HEK293 (cell line): Measurements from ENCODE around the gene KCNC1.

Experiments
- CTCF ChIA-PET: fragments of 350-600 bp; formaldehyde crosslinking; extraction: SDS; loops from one replicate; lab custom pipeline; 2021; ENCODE audit warnings: antibody characterized with exemption; lab: Yijun Ruan, JAX
- POLR2A ChIA-PET: fragments of 300-600 bp; formaldehyde crosslinking; extraction: SDS; loops from one replicate; lab custom pipeline; 2020; ENCODE audit warnings: antibody characterized with exemption, inconsistent platforms; lab: Yijun Ruan, JAX
- H3K27ac ChIP-seq: fragments of 200-500 bp; sonication (Bioruptor generic); 2 replicates; pipeline ENCODE4 v1.5.1; 2014; ENCODE audit warnings: low read depth, low read length, control low read depth, inconsistent platforms; ENCODE audit errors: extremely low read depth
- H3K36me3 ChIP-seq, 2 experiments: fragments of 200-500 bp in 1 of 2; sonication (Bioruptor generic) in 1 of 2; 1 replicate in 1 of 2; 2 replicates in 1 of 2; pipeline ENCODE4 v1.5.1; 2014 to 2017; ENCODE audit warnings: inconsistent platforms in 2 of 2, low read length in 2 of 2; ENCODE audit not compliant: control insufficient read depth in 2 of 2, insufficient read depth in 1 of 2
- H3K4me1 ChIP-seq: fragments of 200-500 bp; sonication (Bioruptor generic); 2 replicates; pipeline ENCODE4 v1.5.1; 2014; ENCODE audit warnings: mild to moderate bottlenecking, low read length, inconsistent platforms; ENCODE audit not compliant: control insufficient read depth, insufficient read depth
- H3K4me3 ChIP-seq: 2 replicates; pipeline ENCODE4 v1.5.1; 2011; ENCODE audit warnings: low read depth, mild to moderate bottlenecking, control low read depth, low read length, moderate library complexity
- H3K9me3 ChIP-seq: fragments of 200-500 bp; sonication (Bioruptor generic); 2 replicates; pipeline ENCODE4 v1.5.1; 2014; ENCODE audit warnings: low read depth, low read length, inconsistent platforms; ENCODE audit not compliant: control insufficient read depth, insufficient read depth
- ATF2 ChIP-seq: fragments of 450-650 bp; formaldehyde crosslinking; IDR thresholded peaks from 2 replicates; pipeline ENCODE4 v1.5.1; 2016; ENCODE audit warnings: missing biosample characterization, missing genetic modification characterization, low read depth
- EGR2 ChIP-seq: fragments of 450-650 bp; formaldehyde crosslinking; IDR thresholded peaks from 2 replicates; pipeline ENCODE4 v1.5.1; 2016; ENCODE audit warnings: low read depth, missing biosample characterization, missing genetic modification characterization
- GLI2 ChIP-seq: fragments of 450-650 bp; formaldehyde crosslinking; IDR thresholded peaks from 2 replicates; pipeline ENCODE4; 2017; ENCODE audit warnings: missing biosample characterization, missing genetic modification characterization, low read depth, borderline replicate concordance
- HOXA7 ChIP-seq: sonication (generic); formaldehyde crosslinking; IDR thresholded peaks from 2 replicates; pipeline ENCODE4 v1.8.1; 2022; ENCODE audit warnings: missing genetic modification reagents, borderline replicate concordance
- KLF8 ChIP-seq: fragments of 450-650 bp; formaldehyde crosslinking; IDR thresholded peaks from 2 replicates; pipeline ENCODE4 v1.5.1; 2016; ENCODE audit warnings: missing biosample characterization, missing genetic modification characterization
- PBX3 ChIP-seq: sonication (generic); formaldehyde crosslinking; IDR thresholded peaks from 2 replicates; pipeline ENCODE4 v1.8.1; 2022; ENCODE audit warnings: mild to moderate bottlenecking, moderate library complexity, missing genetic modification reagents
- PRDM6 ChIP-seq: fragments of 450-650 bp; formaldehyde crosslinking; IDR thresholded peaks from 2 replicates; pipeline ENCODE4 v1.5.1; 2017; ENCODE audit warnings: missing biosample characterization, missing genetic modification characterization
- SP3 ChIP-seq: fragments of 450-650 bp; formaldehyde crosslinking; IDR thresholded peaks from 2 replicates; pipeline ENCODE4 v1.5.1; 2016; ENCODE audit warnings: missing biosample characterization, missing genetic modification characterization
- ZBTB21 ChIP-seq: fragments of 450-650 bp; formaldehyde crosslinking; IDR thresholded peaks from 2 replicates; pipeline ENCODE4 v1.5.1; 2017; ENCODE audit warnings: missing biosample characterization, missing genetic modification characterization
- ZIC2 ChIP-seq: fragments of 450-650 bp; formaldehyde crosslinking; IDR thresholded peaks from 2 replicates; pipeline ENCODE4 v1.5.1; 2016; ENCODE audit warnings: missing biosample characterization, missing genetic modification characterization
- ZNF324 ChIP-seq: fragments of 450-650 bp; formaldehyde crosslinking; IDR thresholded peaks from 2 replicates; pipeline ENCODE4 v1.5.1; 2016; ENCODE audit warnings: missing biosample characterization, missing genetic modification characterization
- ZNF350 ChIP-seq: fragments of 450-650 bp; formaldehyde crosslinking; IDR thresholded peaks from 2 replicates; pipeline ENCODE4 v1.5.0; 2017; ENCODE audit warnings: missing biosample characterization, mild to moderate bottlenecking, missing genetic modification characterization
- ZNF514 ChIP-seq: fragments of 450-650 bp; formaldehyde crosslinking; IDR thresholded peaks from 2 replicates; pipeline ENCODE4 v1.5.1; 2016; ENCODE audit warnings: missing biosample characterization, missing genetic modification characterization
- ZNF529 ChIP-seq: fragments of 450-650 bp; formaldehyde crosslinking; IDR thresholded peaks from 2 replicates; pipeline ENCODE4 v1.5.1; 2017; ENCODE audit warnings: missing genetic modification characterization, missing biosample characterization; ENCODE audit not compliant: insufficient replicate concordance
- ZNF530 ChIP-seq: fragments of 450-650 bp; formaldehyde crosslinking; IDR thresholded peaks from 2 replicates; pipeline ENCODE4 v1.5.1; 2016; ENCODE audit warnings: low read depth, missing biosample characterization, missing genetic modification characterization
- ZNF560 ChIP-seq: fragments of 450-650 bp; formaldehyde crosslinking; IDR thresholded peaks from 2 replicates; pipeline ENCODE4 v1.5.1; 2017; ENCODE audit warnings: missing biosample characterization, missing genetic modification characterization, borderline replicate concordance
- ZNF580 ChIP-seq: fragments of 450-650 bp; formaldehyde crosslinking; IDR thresholded peaks from 2 replicates; pipeline ENCODE4 v1.5.1; 2016; ENCODE audit warnings: missing biosample characterization, missing genetic modification characterization
- ZNF677 ChIP-seq: fragments of 450-650 bp; IDR thresholded peaks from 2 replicates; pipeline ENCODE4 v1.5.0; 2018; ENCODE audit warnings: missing biosample characterization, mild to moderate bottlenecking, missing genetic modification characterization, moderate library complexity
- ZNF776 ChIP-seq: fragments of 450-650 bp; formaldehyde crosslinking; IDR thresholded peaks from 2 replicates; pipeline ENCODE4 v1.5.0; 2017; ENCODE audit warnings: missing biosample characterization, missing genetic modification characterization, borderline replicate concordance
- ZNF785 ChIP-seq: fragments of 450-650 bp; formaldehyde crosslinking; IDR thresholded peaks from 2 replicates; pipeline ENCODE4 v1.5.1; 2016; ENCODE audit warnings: missing biosample characterization, missing genetic modification characterization
- ZNF791 ChIP-seq: fragments of 450-650 bp; formaldehyde crosslinking; IDR thresholded peaks from 2 replicates; pipeline ENCODE4 v1.5.1; 2016; ENCODE audit warnings: missing biosample characterization, missing genetic modification characterization
- ZXDB ChIP-seq: fragments of 450-650 bp; formaldehyde crosslinking; IDR thresholded peaks from 2 replicates; pipeline ENCODE4 v1.5.1; 2016; ENCODE audit warnings: missing biosample characterization, missing genetic modification characterization

The KCNC1 gene

GRCh38 chr11:17776212-17776875 lies 41.8 kb downstream of the KCNC1 start:
- H3K36me3 ChIP-seq = no peaks in the 10 kb centered on the region
- H3K9me3 ChIP-seq = no peaks in the 10 kb centered on the region
- no peak overlapping the region for H3K27ac ChIP-seq
- H3K4me1 ChIP-seq = no peaks in the 10 kb centered on the region
- ChIA-PET POLR2A (no interaction called here), CTCF (no interaction called here)
- H3K4me3 ChIP-seq = no peak overlapping the region
- TF ChIP-seq ZNF530 (no peak), ZNF529 (tag by site-specific recombination) (no peak)

GRCh38 chr11:17777086-17777737 lies 42.6 kb downstream of the KCNC1 start:
- H3K4me1 ChIP-seq = no peaks in the 10 kb centered on the region
- H3K36me3 ChIP-seq = no peaks in the 10 kb centered on the region
- CTCF ChIA-PET = no interaction called here
- POLR2A ChIA-PET = no interaction called here
- no peaks in the 10 kb centered on the region for H3K9me3 ChIP-seq
- no peak overlapping the region for H3K4me3 ChIP-seq
- no peak overlapping the region for H3K27ac ChIP-seq
- TF ChIP-seq EGR2 (tag by site-specific recombination) = no peak

- CTCF ChIA-PET = no interaction called here
- Histone ChIP-seq H3K36me3 (no peaks in the 10 kb centered on the region), H3K4me3 (no peak overlapping the region), H3K27ac (no peak overlapping the region), H3K4me1 (no peaks in the 10 kb centered on the region), H3K9me3 (no peaks in the 10 kb centered on the region)
- no peak for TF ChIP-seq KLF8 (tag by site-specific recombination)
- no peak for TF ChIP-seq SP3 (tag by site-specific recombination)
- TF ChIP-seq ZXDB (tag by site-specific recombination) = no peak
- no peak for TF ChIP-seq ZNF514 (tag by site-specific recombination)
- TF ChIP-seq GLI2 = no peak
- TF ChIP-seq HOXA7 (CRISPR knock-in tag) = no peak
- no peak for TF ChIP-seq ZNF324
- no peak for TF ChIP-seq PBX3 (CRISPR knock-in tag)
- no peak for TF ChIP-seq ZBTB21 (tag by site-specific recombination)
- TF ChIP-seq PRDM6 (tag by site-specific recombination) = no peak
- no peak for TF ChIP-seq ZIC2 (tag by site-specific recombination)
- no peak for TF ChIP-seq ZNF785 (tag by site-specific recombination)
- no peak for TF ChIP-seq ZNF350 (tag by site-specific recombination)
- TF ChIP-seq ZNF791 = no peak
- TF ChIP-seq ZNF677 (tag by site-specific recombination) = no peak
- TF ChIP-seq ZNF580 (tag by site-specific recombination) = no peak
- TF ChIP-seq ZNF560 (tag by site-specific recombination) = no peak
- no peak for TF ChIP-seq ZNF776 (tag by site-specific recombination)
- no peak for TF ChIP-seq ATF2 (tag by site-specific recombination)
- POLR2A ChIA-PET = no interaction called here
Measured at GRCh38 chr11:17777738-17778091, 43.1 kb downstream of the KCNC1 start.
